ENCODE measurements around the gene ALS2CL. TPM values are rescaled to one million over a fixed set of nuclear protein-coding genes. Genes with fewer than 3 reads are reported as not detected.

The ALS2CL gene
- total RNA-seq, 1 donor from 2014 or later, result 13.5 TPM

DNA sequence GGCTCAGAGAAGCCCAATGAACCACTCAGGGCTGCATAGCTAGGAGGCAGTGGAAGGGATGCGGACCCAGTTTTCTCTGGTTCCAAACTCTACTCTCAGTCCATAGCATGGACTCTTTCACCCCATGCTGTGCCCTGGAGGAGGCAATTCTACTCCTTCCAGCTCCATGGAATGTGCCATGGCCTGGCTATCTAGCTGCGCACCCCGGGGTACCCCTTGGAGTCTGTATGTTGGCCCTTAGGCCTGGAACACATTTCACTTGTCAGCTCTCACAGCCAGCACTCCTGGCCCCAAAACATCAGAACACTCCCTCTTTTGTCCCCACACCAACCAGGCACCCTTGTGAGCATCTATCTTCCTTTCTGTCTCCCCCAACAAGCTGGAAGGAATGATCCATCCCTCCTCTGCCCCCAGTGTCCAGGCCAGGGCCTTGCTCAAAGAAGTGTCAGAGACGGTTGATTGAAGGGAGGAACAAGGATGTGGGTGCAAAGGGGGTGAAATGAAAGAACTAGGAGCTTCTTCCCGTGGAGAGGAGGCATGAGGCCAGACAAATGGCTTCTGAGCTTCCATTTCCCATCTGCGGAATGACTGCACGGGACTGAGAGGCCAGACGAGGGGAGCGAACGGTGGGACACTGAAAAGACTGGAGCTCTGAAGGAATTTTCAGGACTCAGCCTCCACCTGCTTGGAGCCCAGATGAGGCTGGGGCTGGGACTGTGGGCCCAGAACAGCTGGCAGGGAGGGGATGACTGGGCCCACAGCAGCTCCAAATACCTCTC lies 21.4 kb upstream of the ALS2CL start:
- H3K36me3 ChIP-seq (ENCODE audit: insufficient read depth, low read length), result no peaks in the 10 kb centered on the region
- no peak overlapping the region for H3K4me3 ChIP-seq (ENCODE audit: insufficient read depth, low read depth, low read length)
- peaks cover 7% of the 10 kb centered on the region for H3K27me3 ChIP-seq (ENCODE audit: insufficient read depth, low read length)
- H3K9ac ChIP-seq (ENCODE audit: low read length), result no peak overlapping the region
- Mint-ChIP-seq H3K27me3 (ENCODE audit: low read depth, unreplicated experiment) (peaks cover 46% of the 10 kb centered on the region), H3K36me3 (ENCODE audit: low read depth, unreplicated experiment) (peaks cover 3% of the 10 kb centered on the region), H3K4me1 (ENCODE audit: low read depth, unreplicated experiment) (no peaks in the 10 kb centered on the region), H3K27ac (ENCODE audit: unreplicated experiment) (no peak overlapping the region), H3K4me3 (ENCODE audit: unreplicated experiment) (no peak overlapping the region), H3K9me3 (ENCODE audit: unreplicated experiment) (peaks cover 2% of the 10 kb centered on the region)
- no peak overlapping the region for H3K4me2 ChIP-seq (ENCODE audit: low read length)
- no peaks in the 10 kb centered on the region for H3K9me3 ChIP-seq (ENCODE audit: insufficient read depth, low read depth, low read length)
- no peak overlapping the region for H2AFZ ChIP-seq (ENCODE audit: low read depth, low read length)
- no peaks in the 10 kb centered on the region for H3K4me1 ChIP-seq (ENCODE audit: insufficient read depth, low read length)
- H3K27ac ChIP-seq (ENCODE audit: low read depth, low read length), result no peak overlapping the region
- DNase-seq (ENCODE audit: low read depth), result no peak
- no peaks in the 10 kb centered on the region for H3K79me2 ChIP-seq (ENCODE audit: insufficient read depth, low read length)
- no peak for TF ChIP-seq EZH2 (IDR thresholded peaks at IDR 0.05; ENCODE audit: insufficient read depth, low read length)
- TF ChIP-seq, protein P1, sequence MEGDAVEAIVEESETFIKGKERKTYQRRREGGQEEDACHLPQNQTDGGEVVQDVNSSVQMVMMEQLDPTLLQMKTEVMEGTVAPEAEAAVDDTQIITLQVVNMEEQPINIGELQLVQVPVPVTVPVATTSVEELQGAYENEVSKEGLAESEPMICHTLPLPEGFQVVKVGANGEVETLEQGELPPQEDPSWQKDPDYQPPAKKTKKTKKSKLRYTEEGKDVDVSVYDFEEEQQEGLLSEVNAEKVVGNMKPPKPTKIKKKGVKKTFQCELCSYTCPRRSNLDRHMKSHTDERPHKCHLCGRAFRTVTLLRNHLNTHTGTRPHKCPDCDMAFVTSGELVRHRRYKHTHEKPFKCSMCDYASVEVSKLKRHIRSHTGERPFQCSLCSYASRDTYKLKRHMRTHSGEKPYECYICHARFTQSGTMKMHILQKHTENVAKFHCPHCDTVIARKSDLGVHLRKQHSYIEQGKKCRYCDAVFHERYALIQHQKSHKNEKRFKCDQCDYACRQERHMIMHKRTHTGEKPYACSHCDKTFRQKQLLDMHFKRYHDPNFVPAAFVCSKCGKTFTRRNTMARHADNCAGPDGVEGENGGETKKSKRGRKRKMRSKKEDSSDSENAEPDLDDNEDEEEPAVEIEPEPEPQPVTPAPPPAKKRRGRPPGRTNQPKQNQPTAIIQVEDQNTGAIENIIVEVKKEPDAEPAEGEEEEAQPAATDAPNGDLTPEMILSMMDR (IDR thresholded peaks at IDR 0.05; ENCODE audit: insufficient read depth, low read depth, low read length), result no peak
- FAIRE-seq, result no peak
- no peaks in the 10 kb centered on the region for H4K20me1 ChIP-seq (ENCODE audit: insufficient read depth, low read length)

DNA sequence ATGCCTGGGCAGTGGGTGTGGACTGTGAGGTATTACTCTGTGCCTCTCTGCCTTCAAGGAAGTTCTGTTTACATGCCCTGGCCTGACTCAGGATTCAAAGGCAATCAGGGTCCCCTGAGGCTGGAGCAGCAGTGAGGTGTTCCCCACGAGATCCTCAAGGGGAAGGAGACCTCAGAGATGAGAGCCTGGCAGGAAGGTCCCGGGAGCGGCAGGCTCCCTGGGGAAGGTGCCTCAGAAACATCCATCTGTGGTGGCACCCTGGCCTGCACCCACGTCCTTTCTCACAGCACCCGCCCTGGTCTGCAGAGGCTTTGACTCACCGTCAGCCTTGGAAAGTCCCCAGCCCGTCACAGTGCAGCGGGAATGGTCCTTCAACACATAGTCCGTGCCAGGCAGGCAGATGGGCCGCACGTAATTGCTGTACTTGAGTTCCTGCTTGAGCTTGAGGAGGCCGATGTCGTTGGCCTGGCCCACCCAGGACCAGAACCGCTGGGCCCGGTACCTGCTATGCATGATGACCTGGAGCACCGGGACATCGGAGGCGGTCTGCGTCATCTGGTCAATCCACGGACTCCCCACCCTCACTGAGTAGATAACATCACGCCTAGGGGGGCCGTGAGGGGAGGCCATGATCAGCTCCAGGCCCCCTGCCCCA lies 20.5 kb upstream of the ALS2CL start:
- Histone ChIP-seq H2AFZ (ENCODE audit: low read depth, low read length) (no peak overlapping the region), H3K9ac (ENCODE audit: low read length) (no peak overlapping the region), H3K27me3 (ENCODE audit: insufficient read depth, low read length) (peaks cover 1% of the 10 kb centered on the region), H4K20me1 (ENCODE audit: insufficient read depth, low read length) (no peaks in the 10 kb centered on the region), H3K79me2 (ENCODE audit: insufficient read depth, low read length) (no peaks in the 10 kb centered on the region), H3K36me3 (ENCODE audit: insufficient read depth, low read length) (no peaks in the 10 kb centered on the region), H3K4me1 (ENCODE audit: insufficient read depth, low read length) (no peaks in the 10 kb centered on the region), H3K27ac (ENCODE audit: low read depth, low read length) (no peak overlapping the region), H3K9me3 (ENCODE audit: insufficient read depth, low read depth, low read length) (no peaks in the 10 kb centered on the region), H3K4me2 (ENCODE audit: low read length) (no peak overlapping the region), H3K4me3 (ENCODE audit: insufficient read depth, low read depth, low read length) (no peak overlapping the region)
- DNase-seq (ENCODE audit: low read depth) (no peak), FAIRE-seq (no peak)
- Mint-ChIP-seq H3K27ac (ENCODE audit: unreplicated experiment) (no peak overlapping the region), H3K9me3 (ENCODE audit: unreplicated experiment) (peaks cover 2% of the 10 kb centered on the region), H3K4me1 (ENCODE audit: low read depth, unreplicated experiment) (no peaks in the 10 kb centered on the region), H3K4me3 (ENCODE audit: unreplicated experiment) (no peak overlapping the region), H3K36me3 (ENCODE audit: low read depth, unreplicated experiment) (peaks cover 3% of the 10 kb centered on the region), H3K27me3 (ENCODE audit: low read depth, unreplicated experiment) (peaks cover 47% of the 10 kb centered on the region)
- no peak for TF ChIP-seq EZH2 (IDR thresholded peaks at IDR 0.05; ENCODE audit: insufficient read depth, low read length)
- TF ChIP-seq, protein P1 (IDR thresholded peaks at IDR 0.05; ENCODE audit: insufficient read depth, low read depth, low read length), result no peak

Data from astrocyte (in vitro differentiated cells and primary cell).